WTC11 (cell line): ENCODE results near the gene PCDH9. TPM values are rescaled to one million over a fixed set of nuclear protein-coding genes. Genes with fewer than 3 reads are reported as not detected.
A peak's percentile ranks its signal among the peaks of the same experiment; 100 is the strongest.
"Not testable (repeated sequence)": the region's sequence is repeated elsewhere in the genome, so short reads cannot be mapped to it uniquely, and the experiment has no call there.

Experiments
- ATAC-seq: fragments of 200-7000 bp; cut with Tn5 transposase; 2 replicates; pipeline ENCODE4 v1.10.0; 2021; ENCODE audit warnings: mild to moderate bottlenecking, moderate library complexity
- CTCF ChIA-PET: fragments of 300-600 bp; sonication (Branson Sonifier 250); formaldehyde crosslinking; loops from one replicate; lab custom pipeline; 2021; ENCODE audit warnings: antibody characterized with exemption; lab: Charles Lee
- POLR2A ChIA-PET: fragments of 350-600 bp; sonication (Branson Sonifier 250); formaldehyde crosslinking; loops from one replicate; lab custom pipeline; 2021; ENCODE audit warnings: antibody characterized with exemption; lab: Charles Lee
- DNase-seq: peaks from one replicate; pipeline ENCODE4 v3.0.0; 2021; ENCODE audit warnings: low spot score
- H3K27ac Mint-ChIP-seq: 2 replicates; pipeline ENCODE4 v1.8.0; 2021; ENCODE audit warnings: mixed read lengths
- H3K27me3 Mint-ChIP-seq: 2 replicates; pipeline ENCODE4 v1.8.0; 2021; ENCODE audit warnings: low read depth, mild to moderate bottlenecking, moderate library complexity, mixed read lengths
- H3K36me3 Mint-ChIP-seq: 2 replicates; pipeline ENCODE4 v1.8.0; 2021; ENCODE audit warnings: mixed read lengths
- H3K4me1 Mint-ChIP-seq: 2 replicates; pipeline ENCODE4 v1.8.0; 2022; ENCODE audit warnings: mixed read lengths
- H3K4me3 Mint-ChIP-seq: 2 replicates; pipeline ENCODE4 v1.8.0; 2021; ENCODE audit warnings: mild to moderate bottlenecking, moderate library complexity, mixed read lengths
- H3K9me3 Mint-ChIP-seq: 2 replicates; pipeline ENCODE4 v1.8.0; 2021; ENCODE audit warnings: mixed read lengths
- ATF6 ChIP-seq: sonication (generic); formaldehyde crosslinking; IDR thresholded peaks from 2 replicates; pipeline ENCODE4 v1.8.1; 2023; ENCODE audit warnings: mild to moderate bottlenecking, missing genetic modification reagents
- FOXK1 ChIP-seq: sonication (generic); formaldehyde crosslinking; IDR thresholded peaks from 2 replicates; pipeline ENCODE4 v1.8.0; 2022; ENCODE audit warnings: mild to moderate bottlenecking, moderate library complexity, missing genetic modification reagents
- OVOL2 ChIP-seq: fragments of 250-450 bp; sonication (Bioruptor Pico); IDR thresholded peaks from 2 replicates; pipeline ENCODE4 v1.9.0; 2021; ENCODE audit warnings: mild to moderate bottlenecking, borderline replicate concordance
- PRDM15 ChIP-seq: sonication (generic); formaldehyde crosslinking; IDR thresholded peaks from 2 replicates; pipeline ENCODE4 v1.8.0; 2022; ENCODE audit warnings: missing genetic modification reagents
- USF1 ChIP-seq: sonication (generic); formaldehyde crosslinking; IDR thresholded peaks from 2 replicates; pipeline ENCODE4 v1.8.0; 2022; ENCODE audit warnings: mild to moderate bottlenecking, missing genetic modification reagents
- ZBTB43 ChIP-seq: sonication (generic); formaldehyde crosslinking; IDR thresholded peaks from 2 replicates; pipeline ENCODE4 v1.8.1; 2023; ENCODE audit warnings: mild to moderate bottlenecking, missing genetic modification reagents
- ZNF281 ChIP-seq: sonication (generic); formaldehyde crosslinking; IDR thresholded peaks from 2 replicates; pipeline ENCODE4 v1.8.0; 2023; ENCODE audit warnings: mild to moderate bottlenecking, missing genetic modification reagents
- total RNA-seq: library from RNA; stranded (reverse); gene quantifications from 3 replicates; pipeline ENCODE4 v1.2.3, GENCODE V29; 2021
- TF ChIP-seq, protein P1 (sequence below): sonication (generic); formaldehyde crosslinking; IDR thresholded peaks from 2 replicates; pipeline ENCODE4 v1.8.1; 2022; ENCODE audit warnings: missing genetic modification reagents, borderline replicate concordance
- TF ChIP-seq, protein P2 (sequence below): sonication (generic); formaldehyde crosslinking; IDR thresholded peaks from 2 replicates; pipeline ENCODE4 v1.8.1; 2023; ENCODE audit warnings: mild to moderate bottlenecking, moderate library complexity, missing genetic modification reagents
- TF ChIP-seq, protein P3 (sequence below): sonication (generic); formaldehyde crosslinking; IDR thresholded peaks from 2 replicates; pipeline ENCODE4 v1.8.0; 2022; ENCODE audit warnings: mild to moderate bottlenecking, missing genetic modification reagents

Gene PCDH9
- total RNA-seq, 1 experiment from 2014 or later = 0.48 TPM

DNA sequence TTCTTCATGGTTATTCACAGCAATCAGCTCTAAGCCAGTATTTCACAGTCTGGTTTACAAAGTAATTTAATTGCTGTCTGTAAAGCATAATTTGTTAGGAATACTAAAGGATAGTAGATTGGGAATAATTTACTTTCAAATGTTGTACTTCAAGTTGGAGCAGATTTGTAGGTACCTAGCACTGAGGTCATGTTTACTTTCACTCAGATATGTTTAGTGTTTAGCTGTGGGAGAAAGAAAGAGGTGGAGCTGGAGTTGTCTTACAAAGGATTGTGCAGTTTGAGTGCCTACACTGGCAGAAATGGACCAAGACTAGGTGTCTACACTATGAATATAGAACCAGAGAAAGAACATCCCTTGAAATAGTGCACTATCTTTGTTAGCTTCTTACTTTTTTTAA is 464.6 kb downstream of the PCDH9 start (continued):
- TF ChIP-seq PRDM15 (CRISPR knock-in tag) (peak; percentile 34; the same call in 1 of the 2 replicates), OVOL2 (CRISPR knock-in tag) (no peak)

DNA sequence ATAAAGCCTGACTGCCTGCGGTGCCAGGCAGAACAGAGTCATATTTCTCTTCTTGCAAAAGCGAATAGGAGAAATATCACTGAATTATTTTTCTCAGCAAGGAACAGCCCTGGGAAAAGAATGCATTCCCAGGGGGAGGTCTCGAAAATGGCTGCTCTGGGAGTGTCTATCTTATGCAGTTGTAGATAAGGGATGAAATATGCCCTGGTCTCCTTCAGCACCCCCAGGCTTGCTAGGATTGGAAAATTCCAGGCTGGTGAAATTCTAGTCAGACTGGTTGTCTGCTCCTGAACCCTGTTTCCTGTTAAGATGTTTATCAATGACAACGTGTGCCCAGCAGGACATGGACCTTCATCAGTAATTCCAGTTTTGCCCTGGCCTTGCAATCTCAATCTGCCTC is 469.5 kb downstream of the PCDH9 start:
- peaks cover 44% of the 10 kb centered on the region for H3K9me3 Mint-ChIP-seq
- H3K27ac Mint-ChIP-seq, H3K27me3 Mint-ChIP-seq, H3K4me3 Mint-ChIP-seq, CTCF ChIA-PET, POLR2A ChIA-PET, DNase-seq, ATAC-seq, H3K4me1 Mint-ChIP-seq: not testable (repeated sequence)
- H3K36me3 Mint-ChIP-seq = peaks cover 27% of the 10 kb centered on the region

DNA sequence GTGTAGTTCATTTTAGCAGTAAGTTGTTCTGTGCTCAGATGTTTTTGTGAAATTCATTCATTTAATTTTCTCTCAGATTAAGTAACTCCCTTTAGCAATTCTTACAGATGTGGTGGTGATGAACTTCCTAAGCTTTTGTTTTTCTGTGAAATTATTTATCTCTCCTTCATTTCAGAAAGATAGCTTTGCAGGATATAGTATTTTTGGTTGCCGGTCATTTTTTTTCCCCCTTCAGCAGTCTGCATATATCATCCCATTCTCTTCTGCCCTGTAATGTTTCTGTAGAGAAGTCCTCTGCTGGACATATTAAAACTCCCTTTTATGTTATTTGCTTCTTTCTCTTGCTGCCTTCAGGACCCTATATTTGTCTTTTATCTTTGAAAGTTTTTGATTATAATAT is 470.2 kb downstream of the PCDH9 start:
- H3K4me1 Mint-ChIP-seq = no peaks in the 10 kb centered on the region
- no peak for DNase-seq
- peaks cover 27% of the 10 kb centered on the region for H3K36me3 Mint-ChIP-seq
- ChIA-PET POLR2A (no interaction called here), CTCF (no interaction called here)
- H3K27ac Mint-ChIP-seq = no peak overlapping the region
- H3K27me3 Mint-ChIP-seq = no peaks in the 10 kb centered on the region
- no peak overlapping the region for H3K4me3 Mint-ChIP-seq
- peaks cover 44% of the 10 kb centered on the region for H3K9me3 Mint-ChIP-seq
- ATAC-seq = no peak
- TF ChIP-seq, protein P1, sequence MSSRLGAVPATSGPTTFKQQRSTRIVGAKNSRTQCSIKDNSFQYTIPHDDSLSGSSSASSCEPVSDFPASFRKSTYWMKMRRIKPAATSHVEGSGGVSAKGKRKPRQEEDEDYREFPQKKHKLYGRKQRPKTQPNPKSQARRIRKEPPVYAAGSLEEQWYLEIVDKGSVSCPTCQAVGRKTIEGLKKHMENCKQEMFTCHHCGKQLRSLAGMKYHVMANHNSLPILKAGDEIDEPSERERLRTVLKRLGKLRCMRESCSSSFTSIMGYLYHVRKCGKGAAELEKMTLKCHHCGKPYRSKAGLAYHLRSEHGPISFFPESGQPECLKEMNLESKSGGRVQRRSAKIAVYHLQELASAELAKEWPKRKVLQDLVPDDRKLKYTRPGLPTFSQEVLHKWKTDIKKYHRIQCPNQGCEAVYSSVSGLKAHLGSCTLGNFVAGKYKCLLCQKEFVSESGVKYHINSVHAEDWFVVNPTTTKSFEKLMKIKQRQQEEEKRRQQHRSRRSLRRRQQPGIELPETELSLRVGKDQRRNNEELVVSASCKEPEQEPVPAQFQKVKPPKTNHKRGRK (CRISPR knock-in tag) = no peak
- no peak for TF ChIP-seq USF1 (CRISPR knock-in tag)
- TF ChIP-seq, protein P2, sequence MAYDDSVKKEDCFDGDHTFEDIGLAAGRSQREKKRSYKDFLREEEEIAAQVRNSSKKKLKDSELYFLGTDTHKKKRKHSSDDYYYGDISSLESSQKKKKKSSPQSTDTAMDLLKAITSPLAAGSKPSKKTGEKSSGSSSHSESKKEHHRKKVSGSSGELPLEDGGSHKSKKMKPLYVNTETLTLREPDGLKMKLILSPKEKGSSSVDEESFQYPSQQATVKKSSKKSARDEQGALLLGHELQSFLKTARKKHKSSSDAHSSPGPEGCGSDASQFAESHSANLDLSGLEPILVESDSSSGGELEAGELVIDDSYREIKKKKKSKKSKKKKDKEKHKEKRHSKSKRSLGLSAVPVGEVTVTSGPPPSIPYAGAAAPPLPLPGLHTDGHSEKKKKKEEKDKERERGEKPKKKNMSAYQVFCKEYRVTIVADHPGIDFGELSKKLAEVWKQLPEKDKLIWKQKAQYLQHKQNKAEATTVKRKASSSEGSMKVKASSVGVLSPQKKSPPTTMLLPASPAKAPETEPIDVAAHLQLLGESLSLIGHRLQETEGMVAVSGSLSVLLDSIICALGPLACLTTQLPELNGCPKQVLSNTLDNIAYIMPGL (CRISPR knock-in tag) = no peak
- no peak for TF ChIP-seq ZBTB43 (CRISPR knock-in tag)
- no peak for TF ChIP-seq ATF6 (CRISPR knock-in tag)
- TF ChIP-seq PRDM15 (CRISPR knock-in tag) = no peak
- no peak for TF ChIP-seq ZNF281
- no peak for TF ChIP-seq FOXK1
- TF ChIP-seq, protein P3, sequence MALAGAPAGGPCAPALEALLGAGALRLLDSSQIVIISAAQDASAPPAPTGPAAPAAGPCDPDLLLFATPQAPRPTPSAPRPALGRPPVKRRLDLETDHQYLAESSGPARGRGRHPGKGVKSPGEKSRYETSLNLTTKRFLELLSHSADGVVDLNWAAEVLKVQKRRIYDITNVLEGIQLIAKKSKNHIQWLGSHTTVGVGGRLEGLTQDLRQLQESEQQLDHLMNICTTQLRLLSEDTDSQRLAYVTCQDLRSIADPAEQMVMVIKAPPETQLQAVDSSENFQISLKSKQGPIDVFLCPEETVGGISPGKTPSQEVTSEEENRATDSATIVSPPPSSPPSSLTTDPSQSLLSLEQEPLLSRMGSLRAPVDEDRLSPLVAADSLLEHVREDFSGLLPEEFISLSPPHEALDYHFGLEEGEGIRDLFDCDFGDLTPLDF (CRISPR knock-in tag) = no peak
